HG03378 (cell line): ENCODE data around the gene CNR2.
"Not testable (repeated sequence)": the region's sequence is repeated elsewhere in the genome, so short reads cannot be mapped to it uniquely, and the experiment has no call there.

Experiments
- ATAC-seq: cut with Tn5 transposase; IDR thresholded peaks from one replicate; pipeline ENCODE4 v1.9.1; 2021; ENCODE audit warnings: mild to moderate bottlenecking, moderate library complexity; ENCODE audit not compliant: unreplicated experiment

The CNR2 gene

GRCh38 chr1:23889074-23889473, 24.1 kb downstream of the CNR2 start:
- ATAC-seq: peak; percentile 44

- ATAC-seq: no peak
These were observed 27.9 kb downstream of the CNR2 start for GRCh38 chr1:23885222-23885621.

GRCh38 chr1:23882746-23883145, 30.4 kb downstream of the CNR2 start:
- ATAC-seq: no peak

GRCh38 chr1:23879809-23880208, 33.4 kb downstream of the CNR2 start:
- ATAC-seq: no peak

- no peak for ATAC-seq
These were observed 34.5 kb downstream of the CNR2 start for GRCh38 chr1:23878668-23879067.

- ATAC-seq: no peak
These were observed 37.8 kb downstream of the CNR2 start for GRCh38 chr1:23875382-23875781.

GRCh38 chr1:23872421-23872820, 40.7 kb downstream of the CNR2 start:
- ATAC-seq: no peak

GRCh38 chr1:23869051-23869450, 44.1 kb downstream of the CNR2 start:
- no peak for ATAC-seq

- peak; percentile 11 for ATAC-seq
These were observed 44.6 kb downstream of the CNR2 start for GRCh38 chr1:23868557-23869016.

GRCh38 chr1:23867895-23868556, 45.1 kb downstream of the CNR2 start, which contains the start of gene FUCA1:
Gene FUCA1, minus strand, starts transcription at chr1:23868290. Its CDS starts 4 bp downstream, at chr1:23868286.
- ATAC-seq: peak; percentile 63

- peak; percentile 5 for ATAC-seq
These were observed 45.6 kb downstream of the CNR2 start for GRCh38 chr1:23867542-23867894.

- no peak for ATAC-seq
These were observed 47.6 kb downstream of the CNR2 start for GRCh38 chr1:23865543-23865930.

- ATAC-seq: no peak
These were observed 48.2 kb downstream of the CNR2 start for GRCh38 chr1:23864801-23865542.

- no peak for ATAC-seq
These were observed 50.5 kb downstream of the CNR2 start for GRCh38 chr1:23862640-23863039.

GRCh38 chr1:23854568-23854967, 58.6 kb downstream of the CNR2 start:
- ATAC-seq: no peak

- not testable (repeated sequence) for ATAC-seq
These were observed 60.0 kb downstream of the CNR2 start for GRCh38 chr1:23853124-23853523.

- ATAC-seq: not testable (repeated sequence)
These were observed 61.8 kb downstream of the CNR2 start for GRCh38 chr1:23851406-23851805.

- ATAC-seq: no peak
These were observed 64.2 kb downstream of the CNR2 start for GRCh38 chr1:23848673-23849616.

- ATAC-seq: not testable (repeated sequence)
These were observed 65.6 kb downstream of the CNR2 start for GRCh38 chr1:23847482-23848095.

GRCh38 chr1:23845163-23845562, 68.0 kb downstream of the CNR2 start:
- no peak for ATAC-seq

- ATAC-seq: no peak
These were observed 69.5 kb downstream of the CNR2 start for GRCh38 chr1:23843644-23844043.
